HepG2 (cell line): ENCODE results near the gene APBB2. TPM values are rescaled to one million over a fixed set of nuclear protein-coding genes. Genes with fewer than 3 reads are reported as not detected.

Experiments used
- BRCA1 ChIP-seq: sonication (generic); formaldehyde crosslinking; IDR thresholded peaks from 2 replicates; pipeline ENCODE4 v1.4.0; 2020; ENCODE audit warnings: missing genetic modification reagents
- EHMT2 ChIP-seq: fragments of 200-600 bp; sonication (generic); IDR thresholded peaks from 2 replicates; pipeline ENCODE4 v1.7.0; 2017; ENCODE audit warnings: antibody characterized with exemption, low read depth, low read length, borderline replicate concordance
- EZH2 ChIP-seq: conservative IDR thresholded peaks from 2 replicates; pipeline ENCODE4 v1.6.1; 2012; ENCODE audit warnings: mild to moderate bottlenecking, low read depth, low read length, moderate library complexity
- FOXJ3 ChIP-seq: sonication (generic); formaldehyde crosslinking; IDR thresholded peaks from 2 replicates; pipeline ENCODE4 v1.4.0; 2020; ENCODE audit warnings: missing genetic modification reagents, mild to moderate bottlenecking, borderline replicate concordance
- JUN ChIP-seq: sonication (generic); formaldehyde crosslinking; IDR thresholded peaks from 2 replicates; pipeline ENCODE4 v1.4.0; 2020; ENCODE audit warnings: mild to moderate bottlenecking, missing genetic modification reagents
- MAX ChIP-seq: IDR thresholded peaks from 2 replicates; pipeline ENCODE4 v1.6.1; 2012; ENCODE audit warnings: inconsistent platforms
- RCOR2 ChIP-seq: IDR thresholded peaks from 2 replicates; pipeline ENCODE4 v1.6.1; 2016; ENCODE audit warnings: missing biosample characterization, missing genetic modification reagents
- SOX6 ChIP-seq, 2 experiments: fragments of 450-650 bp in 1 of 2; sonication (generic) in 1 of 2; formaldehyde crosslinking in 1 of 2; IDR thresholded peaks; 2 replicates each; pipeline versions ENCODE4 v1.4.0 to v1.6.1; 2017 to 2020; ENCODE audit warnings: antibody characterized with exemption in 1 of 2, mild to moderate bottlenecking in 1 of 2, missing genetic modification reagents in 1 of 2
- TAF1 ChIP-seq: sonication (generic); formaldehyde crosslinking; IDR thresholded peaks from 2 replicates; pipeline ENCODE4 v1.4.0; 2020; ENCODE audit warnings: missing genetic modification reagents
- ZNF605 ChIP-seq: sonication (generic); formaldehyde crosslinking; IDR thresholded peaks from 2 replicates; pipeline ENCODE4 v1.8.0; 2022; ENCODE audit warnings: mild to moderate bottlenecking, missing genetic modification reagents
- ZNF644 ChIP-seq: IDR thresholded peaks from 2 replicates; pipeline ENCODE4 v1.6.1; 2016; ENCODE audit warnings: low read depth
- polyA plus RNA-seq, 8 experiments: library from polyadenylated mRNA; depleted of rRNA in 3 of 8; stranded (reverse) in 7 of 8; unstranded in 1 of 8; fragments of >200 nt; fragmentation: Illumina TruSeq in 4 of 8; extraction: Trizol in 4 of 8; gene quantifications; 2 replicates each; pipeline versions ENCODE4 v1.2.1 to v1.2.3, GENCODE V29; 2011 to 2016; ENCODE audit warnings: low read depth in 4 of 8, missing spikeins in 1 of 8, mixed read lengths in 1 of 8; ENCODE audit not compliant: insufficient read depth in 1 of 8
- total RNA-seq, 5 experiments: library from RNA; depleted of rRNA; stranded (reverse); fragments of >200 nt; fragmentation: Illumina TruSeq; extraction: Trizol; gene quantifications; 2 replicates each; pipeline ENCODE4 v1.2.3, GENCODE V29; 2016; ENCODE audit warnings: low read depth in 1 of 5
- TF ChIP-seq, protein P1 (sequence below): sonication (generic); formaldehyde crosslinking; IDR thresholded peaks from 2 replicates; pipeline ENCODE4 v1.4.0; 2020; ENCODE audit warnings: missing genetic modification reagents, mild to moderate bottlenecking, borderline replicate concordance
- TF ChIP-seq, protein P2 (sequence below): sonication (generic); formaldehyde crosslinking; IDR thresholded peaks from 2 replicates; pipeline ENCODE4 v1.4.0; 2020; ENCODE audit warnings: missing genetic modification reagents
- TF ChIP-seq, protein P3 (sequence below): IDR thresholded peaks from 2 replicates; pipeline ENCODE4 v1.6.1; 2016
- TF ChIP-seq, protein P4 (sequence below): IDR thresholded peaks from 2 replicates; pipeline ENCODE4 v1.6.1; 2016; ENCODE audit warnings: missing compliant biosample characterization, missing genetic modification reagents, borderline replicate concordance
- TF ChIP-seq, protein P5 (sequence below): sonication (generic); formaldehyde crosslinking; IDR thresholded peaks from 2 replicates; pipeline ENCODE4 v1.4.0; 2020; ENCODE audit warnings: low read depth, missing genetic modification reagents

Gene APBB2
- total and polyA plus RNA-seq, 2 of the 13 experiments (the other 11 are each of a cell fraction or from before 2014, with no cell fraction given): 11.7 to 17.0 TPM

- TF ChIP-seq ZNF605 (CRISPR knock-in tag) (no peak), EZH2 (no peak), EHMT2 (0 out of 2 replicates have a peak, but pooled peaks have one; percentile 35), SOX6 (IDR thresholded peaks at IDR 0.05) (no peak), SOX6 (CRISPR knock-in tag; IDR thresholded peaks at IDR 0.05) (peak; percentile 56), JUN (no peak), RCOR2 (CRISPR knock-in tag) (no peak), ZNF644 (CRISPR knock-in tag) (peak; percentile 87), FOXJ3 (CRISPR knock-in tag) (peak; percentile 46; the same call in 1 of the 2 replicates), TAF1 (CRISPR knock-in tag) (no peak), BRCA1 (no peak), MAX (peak; percentile 28; the same call in 1 of the 2 replicates)
- TF ChIP-seq, protein P1, sequence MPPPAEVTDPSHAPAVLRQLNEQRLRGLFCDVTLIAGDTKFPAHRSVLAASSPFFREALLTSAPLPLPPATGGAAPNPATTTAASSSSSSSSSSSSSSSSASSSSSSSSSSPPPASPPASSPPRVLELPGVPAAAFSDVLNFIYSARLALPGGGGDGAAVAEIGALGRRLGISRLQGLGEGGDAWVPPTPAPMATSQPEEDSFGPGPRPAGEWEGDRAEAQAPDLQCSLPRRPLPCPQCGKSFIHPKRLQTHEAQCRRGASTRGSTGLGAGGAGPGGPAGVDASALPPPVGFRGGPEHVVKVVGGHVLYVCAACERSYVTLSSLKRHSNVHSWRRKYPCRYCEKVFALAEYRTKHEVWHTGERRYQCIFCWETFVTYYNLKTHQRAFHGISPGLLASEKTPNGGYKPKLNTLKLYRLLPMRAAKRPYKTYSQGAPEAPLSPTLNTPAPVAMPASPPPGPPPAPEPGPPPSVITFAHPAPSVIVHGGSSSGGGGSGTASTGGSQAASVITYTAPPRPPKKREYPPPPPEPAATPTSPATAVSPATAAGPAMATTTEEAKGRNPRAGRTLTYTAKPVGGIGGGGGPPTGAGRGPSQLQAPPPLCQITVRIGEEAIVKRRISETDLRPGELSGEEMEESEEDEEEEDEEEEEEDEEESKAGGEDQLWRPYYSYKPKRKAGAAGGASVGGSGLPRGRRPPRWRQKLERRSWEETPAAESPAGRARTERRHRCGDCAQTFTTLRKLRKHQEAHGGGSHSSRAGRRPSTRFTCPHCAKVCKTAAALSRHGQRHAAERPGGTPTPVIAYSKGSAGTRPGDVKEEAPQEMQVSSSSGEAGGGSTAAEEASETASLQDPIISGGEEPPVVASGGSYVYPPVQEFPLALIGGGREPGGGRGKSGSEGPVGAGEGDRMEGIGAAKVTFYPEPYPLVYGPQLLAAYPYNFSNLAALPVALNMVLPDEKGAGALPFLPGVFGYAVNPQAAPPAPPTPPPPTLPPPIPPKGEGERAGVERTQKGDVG (CRISPR knock-in tag): no peak
- TF ChIP-seq, protein P2, sequence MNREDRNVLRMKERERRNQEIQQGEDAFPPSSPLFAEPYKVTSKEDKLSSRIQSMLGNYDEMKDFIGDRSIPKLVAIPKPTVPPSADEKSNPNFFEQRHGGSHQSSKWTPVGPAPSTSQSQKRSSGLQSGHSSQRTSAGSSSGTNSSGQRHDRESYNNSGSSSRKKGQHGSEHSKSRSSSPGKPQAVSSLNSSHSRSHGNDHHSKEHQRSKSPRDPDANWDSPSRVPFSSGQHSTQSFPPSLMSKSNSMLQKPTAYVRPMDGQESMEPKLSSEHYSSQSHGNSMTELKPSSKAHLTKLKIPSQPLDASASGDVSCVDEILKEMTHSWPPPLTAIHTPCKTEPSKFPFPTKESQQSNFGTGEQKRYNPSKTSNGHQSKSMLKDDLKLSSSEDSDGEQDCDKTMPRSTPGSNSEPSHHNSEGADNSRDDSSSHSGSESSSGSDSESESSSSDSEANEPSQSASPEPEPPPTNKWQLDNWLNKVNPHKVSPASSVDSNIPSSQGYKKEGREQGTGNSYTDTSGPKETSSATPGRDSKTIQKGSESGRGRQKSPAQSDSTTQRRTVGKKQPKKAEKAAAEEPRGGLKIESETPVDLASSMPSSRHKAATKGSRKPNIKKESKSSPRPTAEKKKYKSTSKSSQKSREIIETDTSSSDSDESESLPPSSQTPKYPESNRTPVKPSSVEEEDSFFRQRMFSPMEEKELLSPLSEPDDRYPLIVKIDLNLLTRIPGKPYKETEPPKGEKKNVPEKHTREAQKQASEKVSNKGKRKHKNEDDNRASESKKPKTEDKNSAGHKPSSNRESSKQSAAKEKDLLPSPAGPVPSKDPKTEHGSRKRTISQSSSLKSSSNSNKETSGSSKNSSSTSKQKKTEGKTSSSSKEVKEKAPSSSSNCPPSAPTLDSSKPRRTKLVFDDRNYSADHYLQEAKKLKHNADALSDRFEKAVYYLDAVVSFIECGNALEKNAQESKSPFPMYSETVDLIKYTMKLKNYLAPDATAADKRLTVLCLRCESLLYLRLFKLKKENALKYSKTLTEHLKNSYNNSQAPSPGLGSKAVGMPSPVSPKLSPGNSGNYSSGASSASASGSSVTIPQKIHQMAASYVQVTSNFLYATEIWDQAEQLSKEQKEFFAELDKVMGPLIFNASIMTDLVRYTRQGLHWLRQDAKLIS (CRISPR knock-in tag): no peak
- TF ChIP-seq, protein P3, sequence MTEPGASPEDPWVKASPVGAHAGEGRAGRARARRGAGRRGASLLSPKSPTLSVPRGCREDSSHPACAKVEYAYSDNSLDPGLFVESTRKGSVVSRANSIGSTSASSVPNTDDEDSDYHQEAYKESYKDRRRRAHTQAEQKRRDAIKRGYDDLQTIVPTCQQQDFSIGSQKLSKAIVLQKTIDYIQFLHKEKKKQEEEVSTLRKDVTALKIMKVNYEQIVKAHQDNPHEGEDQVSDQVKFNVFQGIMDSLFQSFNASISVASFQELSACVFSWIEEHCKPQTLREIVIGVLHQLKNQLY (CRISPR knock-in tag): peak; percentile 56; the same call in 1 of the 2 replicates
- TF ChIP-seq, protein P4, sequence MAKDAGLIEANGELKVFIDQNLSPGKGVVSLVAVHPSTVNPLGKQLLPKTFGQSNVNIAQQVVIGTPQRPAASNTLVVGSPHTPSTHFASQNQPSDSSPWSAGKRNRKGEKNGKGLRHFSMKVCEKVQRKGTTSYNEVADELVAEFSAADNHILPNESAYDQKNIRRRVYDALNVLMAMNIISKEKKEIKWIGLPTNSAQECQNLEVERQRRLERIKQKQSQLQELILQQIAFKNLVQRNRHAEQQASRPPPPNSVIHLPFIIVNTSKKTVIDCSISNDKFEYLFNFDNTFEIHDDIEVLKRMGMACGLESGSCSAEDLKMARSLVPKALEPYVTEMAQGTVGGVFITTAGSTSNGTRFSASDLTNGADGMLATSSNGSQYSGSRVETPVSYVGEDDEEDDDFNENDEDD: no peak
- TF ChIP-seq, protein P5, sequence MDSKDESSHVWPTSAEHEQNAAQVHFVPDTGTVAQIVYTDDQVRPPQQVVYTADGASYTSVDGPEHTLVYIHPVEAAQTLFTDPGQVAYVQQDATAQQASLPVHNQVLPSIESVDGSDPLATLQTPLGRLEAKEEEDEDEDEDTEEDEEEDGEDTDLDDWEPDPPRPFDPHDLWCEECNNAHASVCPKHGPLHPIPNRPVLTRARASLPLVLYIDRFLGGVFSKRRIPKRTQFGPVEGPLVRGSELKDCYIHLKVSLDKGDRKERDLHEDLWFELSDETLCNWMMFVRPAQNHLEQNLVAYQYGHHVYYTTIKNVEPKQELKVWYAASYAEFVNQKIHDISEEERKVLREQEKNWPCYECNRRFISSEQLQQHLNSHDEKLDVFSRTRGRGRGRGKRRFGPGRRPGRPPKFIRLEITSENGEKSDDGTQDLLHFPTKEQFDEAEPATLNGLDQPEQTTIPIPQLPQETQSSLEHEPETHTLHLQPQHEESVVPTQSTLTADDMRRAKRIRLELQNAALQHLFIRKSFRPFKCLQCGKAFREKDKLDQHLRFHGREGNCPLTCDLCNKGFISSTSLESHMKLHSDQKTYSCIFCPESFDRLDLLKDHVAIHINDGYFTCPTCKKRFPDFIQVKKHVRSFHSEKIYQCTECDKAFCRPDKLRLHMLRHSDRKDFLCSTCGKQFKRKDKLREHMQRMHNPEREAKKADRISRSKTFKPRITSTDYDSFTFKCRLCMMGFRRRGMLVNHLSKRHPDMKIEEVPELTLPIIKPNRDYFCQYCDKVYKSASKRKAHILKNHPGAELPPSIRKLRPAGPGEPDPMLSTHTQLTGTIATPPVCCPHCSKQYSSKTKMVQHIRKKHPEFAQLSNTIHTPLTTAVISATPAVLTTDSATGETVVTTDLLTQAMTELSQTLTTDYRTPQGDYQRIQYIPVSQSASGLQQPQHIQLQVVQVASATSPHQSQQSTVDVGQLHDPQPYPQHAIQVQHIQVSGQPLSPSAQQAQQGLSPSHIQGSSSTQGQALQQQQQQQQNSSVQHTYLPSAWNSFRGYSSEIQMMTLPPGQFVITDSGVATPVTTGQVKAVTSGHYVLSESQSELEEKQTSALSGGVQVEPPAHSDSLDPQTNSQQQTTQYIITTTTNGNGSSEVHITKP (CRISPR knock-in tag): no peak
Observed at GRCh38 chr4:41077628-41078027, 136.7 kb downstream of the APBB2 start (continued).
